PFSK-1 (cell line): Measurements from ENCODE around the gene TRPC5OS.

Experiments
- FOXP2 ChIP-seq: optimal IDR thresholded peaks from 2 replicates; pipeline ENCODE3; 2011; ENCODE audit warnings: borderline replicate concordance, control low read depth, inconsistent platforms; ENCODE audit not compliant: insufficient read depth; ENCODE audit errors: extremely low read length, extremely low read depth
- POLR2AphosphoS5 ChIP-seq: IDR thresholded peaks from 2 replicates; pipeline ENCODE4 v1.6.1; 2012; ENCODE audit warnings: low read depth, mild to moderate bottlenecking, control low read depth, low read length, moderate library complexity
- SIN3A ChIP-seq: IDR thresholded peaks from 2 replicates; pipeline ENCODE4 v1.6.1; 2012; ENCODE audit warnings: mild to moderate bottlenecking, low read length, moderate library complexity, borderline replicate concordance; ENCODE audit not compliant: insufficient read depth
- TAF1 ChIP-seq: IDR thresholded peaks from 2 replicates; pipeline ENCODE4 v1.6.1; 2012; ENCODE audit warnings: low read length, control low read depth, borderline replicate concordance; ENCODE audit not compliant: insufficient read depth
- TF ChIP-seq, protein P1 (sequence below), 2 experiments: IDR thresholded peaks; 2 replicates each; pipeline versions ENCODE4 v1.6.1 to v1.8.0; 2011 to 2012; ENCODE audit warnings: low read depth in 2 of 2, low read length in 2 of 2, control low read depth in 1 of 2, inconsistent platforms in 1 of 2, mild to moderate bottlenecking in 1 of 2, moderate library complexity in 1 of 2; ENCODE audit not compliant: insufficient read depth in 1 of 2

DNA sequence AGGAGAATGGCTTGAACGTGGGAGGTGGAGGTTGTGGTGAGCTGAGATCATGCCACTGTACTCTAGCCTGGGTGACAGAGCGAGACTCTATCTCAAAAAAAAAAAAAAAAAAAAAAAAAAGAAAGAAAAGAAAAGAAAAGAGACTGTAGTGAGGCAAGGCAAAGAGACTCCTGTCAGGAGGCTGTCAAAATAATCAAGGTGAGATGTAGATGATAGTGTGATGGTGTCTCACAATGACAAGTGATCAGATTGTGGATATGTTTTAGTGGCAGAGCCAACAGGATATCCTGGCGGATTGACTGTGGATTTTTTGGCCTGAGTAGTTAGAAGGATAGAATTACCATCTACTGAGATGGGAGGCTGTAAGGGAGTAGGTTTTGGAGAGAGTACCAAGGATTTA is 12.6 kb downstream of the TRPC5OS start:
- no peak for TF ChIP-seq TAF1
- no peak for TF ChIP-seq POLR2AphosphoS5
- TF ChIP-seq SIN3A, result no peak
- TF ChIP-seq, protein P1, sequence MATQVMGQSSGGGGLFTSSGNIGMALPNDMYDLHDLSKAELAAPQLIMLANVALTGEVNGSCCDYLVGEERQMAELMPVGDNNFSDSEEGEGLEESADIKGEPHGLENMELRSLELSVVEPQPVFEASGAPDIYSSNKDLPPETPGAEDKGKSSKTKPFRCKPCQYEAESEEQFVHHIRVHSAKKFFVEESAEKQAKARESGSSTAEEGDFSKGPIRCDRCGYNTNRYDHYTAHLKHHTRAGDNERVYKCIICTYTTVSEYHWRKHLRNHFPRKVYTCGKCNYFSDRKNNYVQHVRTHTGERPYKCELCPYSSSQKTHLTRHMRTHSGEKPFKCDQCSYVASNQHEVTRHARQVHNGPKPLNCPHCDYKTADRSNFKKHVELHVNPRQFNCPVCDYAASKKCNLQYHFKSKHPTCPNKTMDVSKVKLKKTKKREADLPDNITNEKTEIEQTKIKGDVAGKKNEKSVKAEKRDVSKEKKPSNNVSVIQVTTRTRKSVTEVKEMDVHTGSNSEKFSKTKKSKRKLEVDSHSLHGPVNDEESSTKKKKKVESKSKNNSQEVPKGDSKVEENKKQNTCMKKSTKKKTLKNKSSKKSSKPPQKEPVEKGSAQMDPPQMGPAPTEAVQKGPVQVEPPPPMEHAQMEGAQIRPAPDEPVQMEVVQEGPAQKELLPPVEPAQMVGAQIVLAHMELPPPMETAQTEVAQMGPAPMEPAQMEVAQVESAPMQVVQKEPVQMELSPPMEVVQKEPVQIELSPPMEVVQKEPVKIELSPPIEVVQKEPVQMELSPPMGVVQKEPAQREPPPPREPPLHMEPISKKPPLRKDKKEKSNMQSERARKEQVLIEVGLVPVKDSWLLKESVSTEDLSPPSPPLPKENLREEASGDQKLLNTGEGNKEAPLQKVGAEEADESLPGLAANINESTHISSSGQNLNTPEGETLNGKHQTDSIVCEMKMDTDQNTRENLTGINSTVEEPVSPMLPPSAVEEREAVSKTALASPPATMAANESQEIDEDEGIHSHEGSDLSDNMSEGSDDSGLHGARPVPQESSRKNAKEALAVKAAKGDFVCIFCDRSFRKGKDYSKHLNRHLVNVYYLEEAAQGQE (IDR thresholded peaks at IDR 0.05; ENCODE audit: insufficient read depth in 1 of 2, low read depth in 2 of 2, low read length in 2 of 2), result no peak
- TF ChIP-seq FOXP2, result no peak
